Upper lobe of left lung (tissue), 6 donors: ENCODE results near the gene SRCIN1. TPM values are rescaled to one million over a fixed set of nuclear protein-coding genes. Genes with fewer than 3 reads are reported as not detected.

Experiments used
- ATAC-seq, 2 donors: fragments of 200-7000 bp; cut with Tn5 transposase; one replicate each; pipeline ENCODE4 v1.9.1; 2022; ENCODE audit warnings: mild to moderate bottlenecking in 2 of 2, moderate library complexity in 2 of 2; ENCODE audit not compliant: low FRiP score in 2 of 2
- DNase-seq, 2 donors: peaks; one replicate each; pipeline ENCODE4 v3.0.0-alpha.2; 2019 to 2020
- H3K27ac ChIP-seq, 4 donors: fragments of 200-600 bp; sonication (generic); one replicate each; pipeline ENCODE4 v1.5.1; 2016 to 2019
- H3K27me3 ChIP-seq, 4 donors: fragments of 200-600 bp; sonication (generic); one replicate each; pipeline ENCODE4 v1.5.1; 2017 to 2019
- H3K36me3 ChIP-seq, 4 donors: fragments of 200-600 bp; sonication (generic); one replicate each; pipeline ENCODE4 v1.5.1; 2016 to 2019
- H3K4me1 ChIP-seq, 4 donors: fragments of 200-600 bp; sonication (generic); one replicate each; pipeline ENCODE4 v1.5.1; 2018 to 2019
- H3K4me3 ChIP-seq, 4 donors: fragments of 200-600 bp; sonication (generic); one replicate each; pipeline ENCODE4 v1.5.1; 2017 to 2019; ENCODE audit warnings: mild to moderate bottlenecking in 2 of 4, moderate library complexity in 1 of 4
- H3K9me3 ChIP-seq, 4 donors: fragments of 200-600 bp; sonication (generic); one replicate each; pipeline ENCODE4 v1.5.1; 2018 to 2019
- CTCF ChIP-seq, 6 experiments: fragments of 450-650 bp in 4 of 6; fragments of 200-600 bp in 2 of 6; sonication (generic) in 2 of 6; IDR thresholded peaks; one replicate each; pipeline ENCODE4 v1.5.1; 2016 to 2019; ENCODE audit warnings: antibody characterized with exemption in 6 of 6
- EP300 ChIP-seq, 4 donors: sonication (generic); formaldehyde crosslinking; IDR thresholded peaks; one replicate each; pipeline ENCODE4 v1.5.1; 2017; ENCODE audit warnings: antibody characterized with exemption in 4 of 4, control low read depth in 2 of 4
- POLR2A ChIP-seq, 4 donors: fragments of 450-650 bp; IDR thresholded peaks; one replicate each; pipeline ENCODE4 v1.5.1; 2016 to 2017; ENCODE audit warnings: antibody characterized with exemption in 4 of 4, mild to moderate bottlenecking in 2 of 4
- POLR2AphosphoS5 ChIP-seq, 2 donors: sonication (generic); formaldehyde crosslinking; IDR thresholded peaks; one replicate each; pipeline ENCODE4 v1.5.1; 2017; ENCODE audit warnings: antibody characterized with exemption in 2 of 2
- WGBS, 2 donors: methylation state at CpG; one replicate each; pipeline ENCODE4 v1.1.5; 2017 to 2018; 5-methylcytosine and 5-hydroxymethylcytosine counted together
- total RNA-seq, 6 donors: library from RNA; depleted of rRNA in 4 of 6; stranded (reverse); fragments of >200 nt in 4 of 6; gene quantifications; one replicate each; pipeline versions ENCODE4 v1.1.0 to v1.2.1, GENCODE V29; 2016 to 2021
- donor health status: DM: no; HTN: no; CAD: no; lungs with moderate emphysema.
- donor health status: DM: no; HTN: yes; CAD: no; lungs with severe emphysema.

SRCIN1 gene
- total RNA-seq, 6 donors from 2014 or later, result 1.6 to 16.6 (median 5.6) TPM

- DNase-seq (no peak), ATAC-seq (no peak)
- Histone ChIP-seq H3K27ac (no peak overlapping the region), H3K27me3 (peaks cover 0 to 9% (median 0%) of the 10 kb centered on the region in 4 donors), H3K4me1 (no peaks in the 10 kb centered on the region), H3K4me3 (no peak overlapping the region), H3K36me3 (no peaks in the 10 kb centered on the region), H3K9me3 (no peaks in the 10 kb centered on the region)
- no peak for TF ChIP-seq POLR2A (IDR thresholded peaks at IDR 0.05)
- no peak for TF ChIP-seq CTCF (IDR thresholded peaks at IDR 0.05)
- TF ChIP-seq POLR2AphosphoS5 (IDR thresholded peaks at IDR 0.05), result no peak
- TF ChIP-seq EP300 (IDR thresholded peaks at IDR 0.05), result no peak
- 76 to 94% methylated on average over 4 of the region's 4 CpGs for WGBS, 2 donors
Observed at GRCh38 chr17:38536661-38537060, 69.1 kb downstream of the SRCIN1 start.

- no peaks in the 10 kb centered on the region for H3K36me3 ChIP-seq
- WGBS, 2 donors, result 75 to 76% methylated on average over 8 of the region's 8 CpGs
- no peaks in the 10 kb centered on the region for H3K9me3 ChIP-seq
- no peak overlapping the region for H3K27ac ChIP-seq
- ATAC-seq (no peak), DNase-seq (no peak)
- H3K27me3 ChIP-seq, result peaks cover 0 to 9% (median under 1%) of the 10 kb centered on the region in 4 donors
- no peaks in the 10 kb centered on the region for H3K4me1 ChIP-seq
- TF ChIP-seq POLR2AphosphoS5 (IDR thresholded peaks at IDR 0.05), result no peak
- no peak for TF ChIP-seq POLR2A (IDR thresholded peaks at IDR 0.05)
- H3K4me3 ChIP-seq, result no peak overlapping the region
Observed at GRCh38 chr17:38535886-38536285, 69.9 kb downstream of the SRCIN1 start.

- no peak overlapping the region for H3K27ac ChIP-seq
- H3K4me1 ChIP-seq, result no peaks in the 10 kb centered on the region
- WGBS, 2 donors, result 72 to 74% methylated on average over 7 of the region's 7 CpGs
- H3K4me3 ChIP-seq, result no peak overlapping the region
- ATAC-seq (no peak), DNase-seq (no peak)
- H3K27me3 ChIP-seq, result peaks cover 0 to 9% (median 4%) of the 10 kb centered on the region in 4 donors
- H3K36me3 ChIP-seq, result no peaks in the 10 kb centered on the region
- TF ChIP-seq POLR2A (IDR thresholded peaks at IDR 0.05) (no peak), POLR2AphosphoS5 (IDR thresholded peaks at IDR 0.05) (no peak), CTCF (IDR thresholded peaks at IDR 0.05) (no peak), EP300 (IDR thresholded peaks at IDR 0.05) (no peak)
- H3K9me3 ChIP-seq, result no peaks in the 10 kb centered on the region
Observed at GRCh38 chr17:38534498-38534885, 71.3 kb downstream of the SRCIN1 start.

GRCh38 chr17:38533866-38534497 lies 71.8 kb downstream of the SRCIN1 start:
- H3K4me3 ChIP-seq, result no peak overlapping the region
- H3K9me3 ChIP-seq, result no peaks in the 10 kb centered on the region
- H3K4me1 ChIP-seq, result no peaks in the 10 kb centered on the region
- TF ChIP-seq POLR2AphosphoS5 (IDR thresholded peaks at IDR 0.05) (no peak), CTCF (IDR thresholded peaks at IDR 0.05) (no peak), EP300 (IDR thresholded peaks at IDR 0.05) (no peak), POLR2A (IDR thresholded peaks at IDR 0.05) (no peak)
- peaks cover 0 to 9% (median 4%) of the 10 kb centered on the region in 4 donors for H3K27me3 ChIP-seq
- ATAC-seq, result peak in 1 of 2 donors; percentile 43
- H3K36me3 ChIP-seq, result no peaks in the 10 kb centered on the region
- WGBS, 2 donors, result 51 to 58% methylated on average over 8 to 10 of the region's 13 CpGs
- DNase-seq, result no peak
- H3K27ac ChIP-seq, result no peak overlapping the region

GRCh38 chr17:38533241-38533640 lies 72.5 kb downstream of the SRCIN1 start:
- Histone ChIP-seq H3K4me1 (no peaks in the 10 kb centered on the region), H3K27ac (no peak overlapping the region), H3K27me3 (peaks cover 0 to 9% (median 4%) of the 10 kb centered on the region in 4 donors), H3K9me3 (no peaks in the 10 kb centered on the region), H3K4me3 (no peak overlapping the region), H3K36me3 (no peaks in the 10 kb centered on the region)
- WGBS, 2 donors, result 64 to 68% methylated on average over 8 to 9 of the region's 9 CpGs
- TF ChIP-seq EP300 (IDR thresholded peaks at IDR 0.05), result no peak
- TF ChIP-seq CTCF (IDR thresholded peaks at IDR 0.05), result no peak
- no peak for TF ChIP-seq POLR2AphosphoS5 (IDR thresholded peaks at IDR 0.05)
- DNase-seq (no peak), ATAC-seq (no peak)
